Measurements from ENCODE around the gene AQP12A.
A peak's percentile ranks its signal among the peaks of the same experiment; 100 is the strongest.
"Not testable (repeated sequence)": the region's sequence is repeated elsewhere in the genome, so short reads cannot be mapped to it uniquely, and the experiment has no call there.

Gene AQP12A

DNA sequence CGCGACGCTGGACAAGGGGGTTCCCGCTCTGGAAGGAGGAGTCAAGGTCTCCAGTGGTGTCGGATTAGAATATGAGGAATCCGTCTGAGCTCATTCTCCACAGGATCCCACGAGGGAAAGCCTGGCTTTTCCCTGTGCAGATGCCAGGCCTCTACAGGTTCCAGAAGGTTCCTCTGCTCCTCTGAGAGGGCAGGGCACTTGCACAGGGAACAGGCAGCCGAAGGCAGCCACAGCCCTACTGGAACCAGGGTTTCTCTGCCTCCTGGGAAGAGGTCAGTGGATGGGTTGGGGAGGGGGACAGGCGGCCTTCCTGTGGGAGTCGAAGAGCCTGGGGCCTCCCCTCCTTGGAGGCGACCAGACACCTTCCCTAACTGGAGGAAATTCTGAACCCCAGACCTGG is 1.7 kb upstream of the AQP12A start:
- DNase-seq = no peak

DNA sequence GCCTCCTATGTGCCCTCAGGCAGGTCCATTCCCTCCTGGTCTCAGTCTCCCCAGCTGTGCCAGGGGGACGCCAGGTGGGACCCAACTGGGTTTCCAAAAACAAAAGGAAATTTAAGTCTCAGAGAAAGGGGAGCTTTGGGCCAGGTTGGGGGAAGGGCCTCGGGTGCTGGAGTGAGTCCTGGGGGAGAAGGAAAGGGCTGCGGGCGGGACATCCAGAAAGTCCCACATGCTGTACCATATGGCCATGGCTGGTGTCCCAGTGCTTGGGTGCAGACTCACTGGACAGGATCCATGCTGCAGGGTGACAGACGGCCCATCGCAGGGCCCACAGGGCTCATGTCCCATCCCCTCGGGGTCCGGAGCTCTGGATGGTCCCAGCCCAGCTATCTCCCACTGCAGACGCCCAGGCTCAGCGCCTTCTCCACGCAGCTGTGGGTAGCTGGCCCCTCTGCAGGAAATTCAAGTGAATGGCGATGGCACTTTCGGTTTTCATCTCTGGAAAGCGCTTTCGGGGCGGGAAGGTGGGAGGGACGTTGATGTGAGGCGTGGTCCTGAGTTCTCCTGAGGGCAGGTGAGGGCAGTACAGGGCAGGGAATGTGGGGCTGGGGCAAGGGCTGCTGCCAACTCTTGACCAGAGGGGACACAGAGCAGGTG is 1.1 kb upstream of the AQP12A start:
- not testable (repeated sequence) for DNase-seq

DNA sequence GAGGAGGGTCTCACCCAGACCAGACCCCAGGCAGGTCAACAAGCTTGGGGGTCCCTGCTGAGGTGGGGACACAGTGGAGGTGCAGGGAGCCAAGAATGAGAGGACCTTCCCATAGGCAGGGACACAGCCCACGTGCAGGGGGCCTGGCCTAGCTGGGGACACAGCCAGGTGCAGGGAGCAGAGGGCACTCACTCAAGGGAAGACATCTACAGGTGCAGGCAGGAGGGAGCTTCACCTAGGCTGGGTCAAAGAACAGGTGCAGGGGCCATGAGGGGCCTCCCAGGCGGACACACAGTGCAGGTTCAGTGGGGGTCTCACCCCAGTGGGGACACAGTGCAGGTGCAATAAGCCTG is 615 bp upstream of the AQP12A start:
- DNase-seq = not testable (repeated sequence)

DNA sequence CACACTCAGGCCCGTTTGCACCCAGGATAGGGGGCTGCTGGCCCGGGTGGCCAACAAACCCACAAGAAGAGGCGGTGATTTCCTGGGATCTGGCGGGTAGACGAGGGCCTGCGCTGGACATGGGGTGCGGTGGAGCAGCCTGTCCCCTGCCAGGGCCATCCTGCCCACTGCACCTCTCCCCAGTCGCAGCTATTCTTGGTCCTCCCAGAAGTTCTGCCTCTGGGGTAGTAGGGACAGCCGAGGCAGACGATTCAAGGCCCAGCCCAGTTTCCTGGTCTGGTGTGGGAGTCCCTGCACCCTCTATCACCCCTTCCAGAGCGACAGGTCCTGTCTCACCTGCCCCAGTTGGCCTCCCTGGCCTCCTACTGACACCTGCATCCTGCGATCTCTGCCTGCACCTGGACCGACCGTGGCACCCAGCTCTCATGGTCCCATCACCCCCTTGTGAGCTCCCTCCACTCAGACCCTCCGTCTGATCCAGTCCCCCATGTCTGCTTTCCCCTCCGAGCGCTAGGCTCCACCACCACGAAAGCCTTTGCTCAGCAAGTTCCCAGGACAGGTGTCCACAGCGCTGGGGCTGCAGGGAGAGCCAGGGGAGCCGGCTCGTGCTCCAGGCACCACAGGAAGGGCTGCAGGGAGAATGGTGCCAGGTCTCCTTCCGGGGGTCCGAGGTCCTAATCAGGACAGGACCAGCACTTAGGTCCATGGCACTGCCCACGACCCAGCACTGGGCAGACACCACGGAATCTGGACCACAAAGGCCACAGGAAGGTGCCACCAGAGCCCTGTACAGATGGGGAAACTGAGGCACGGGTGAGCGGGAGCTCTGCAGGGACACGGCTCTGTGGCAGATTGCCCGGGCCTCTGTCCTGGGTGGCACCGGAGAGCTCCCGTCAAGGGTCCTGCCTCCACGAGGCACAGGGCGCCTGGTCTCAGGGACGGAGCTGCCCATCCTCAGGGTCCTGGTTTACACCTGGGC is 1.2 kb downstream of the AQP12A start:
- DNase-seq = not testable (repeated sequence)

DNA sequence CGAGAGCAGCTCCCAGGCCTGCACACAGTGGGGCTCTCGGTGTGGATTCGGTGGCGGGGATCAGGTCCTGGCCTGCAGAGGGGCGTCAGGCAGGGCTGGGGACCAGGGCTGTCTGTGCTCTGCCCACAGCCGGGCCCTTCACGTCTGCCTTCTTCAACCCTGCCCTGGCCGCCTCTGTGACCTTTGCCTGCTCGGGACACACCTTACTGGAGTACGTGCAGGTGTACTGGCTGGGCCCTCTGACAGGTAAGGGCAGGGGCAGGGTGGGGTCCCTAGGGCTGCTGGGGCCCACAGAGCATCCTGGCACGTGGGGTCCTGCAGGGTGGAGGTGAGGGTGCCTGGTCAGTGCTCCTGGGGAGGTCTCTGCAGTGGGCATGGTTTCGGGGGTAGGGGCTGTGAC is 2.6 kb downstream of the AQP12A start:
- not testable (repeated sequence) for DNase-seq

DNA sequence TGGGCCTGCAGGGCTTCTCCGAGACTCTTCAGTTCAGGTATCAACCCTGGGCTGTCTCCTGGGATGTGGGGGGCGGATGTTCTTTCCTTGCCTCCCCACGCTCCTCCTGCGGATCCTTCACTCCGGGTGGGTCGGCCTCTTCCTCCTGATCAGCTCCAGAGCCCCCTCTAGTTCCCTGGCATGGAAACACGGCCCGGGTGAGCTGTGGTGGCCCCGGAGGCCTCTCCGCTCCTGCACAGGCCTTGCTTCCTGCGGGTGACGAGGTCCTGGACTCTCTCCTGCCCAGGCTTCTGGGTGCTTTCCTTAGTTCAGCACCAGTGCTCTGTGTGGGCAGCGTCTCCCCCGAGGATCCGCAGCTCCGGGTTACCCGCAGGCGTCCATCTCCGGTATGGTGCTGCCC is 3.9 kb downstream of the AQP12A start:
- not testable (repeated sequence) for DNase-seq

DNA sequence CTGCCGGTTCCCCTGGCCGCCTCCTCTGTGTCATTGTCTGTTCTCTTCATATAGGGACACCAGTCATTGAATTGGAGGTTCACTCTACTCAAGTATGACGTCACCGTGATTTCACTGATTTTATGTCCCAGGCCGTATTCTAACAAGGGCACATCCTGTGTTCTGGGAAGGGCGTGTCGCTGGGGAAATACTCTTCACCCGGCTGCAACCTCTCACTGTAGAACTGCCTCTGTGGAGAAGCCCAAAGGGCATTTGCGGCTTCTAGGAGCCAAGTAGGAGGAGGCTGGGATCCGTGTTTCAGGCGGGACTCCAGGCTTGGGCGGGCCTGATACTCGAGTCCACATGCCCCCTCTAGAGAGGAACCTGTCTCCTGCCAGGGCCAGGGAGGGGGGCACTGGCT is 4.8 kb downstream of the AQP12A start:
- DNase-seq = not testable (repeated sequence)

DNA sequence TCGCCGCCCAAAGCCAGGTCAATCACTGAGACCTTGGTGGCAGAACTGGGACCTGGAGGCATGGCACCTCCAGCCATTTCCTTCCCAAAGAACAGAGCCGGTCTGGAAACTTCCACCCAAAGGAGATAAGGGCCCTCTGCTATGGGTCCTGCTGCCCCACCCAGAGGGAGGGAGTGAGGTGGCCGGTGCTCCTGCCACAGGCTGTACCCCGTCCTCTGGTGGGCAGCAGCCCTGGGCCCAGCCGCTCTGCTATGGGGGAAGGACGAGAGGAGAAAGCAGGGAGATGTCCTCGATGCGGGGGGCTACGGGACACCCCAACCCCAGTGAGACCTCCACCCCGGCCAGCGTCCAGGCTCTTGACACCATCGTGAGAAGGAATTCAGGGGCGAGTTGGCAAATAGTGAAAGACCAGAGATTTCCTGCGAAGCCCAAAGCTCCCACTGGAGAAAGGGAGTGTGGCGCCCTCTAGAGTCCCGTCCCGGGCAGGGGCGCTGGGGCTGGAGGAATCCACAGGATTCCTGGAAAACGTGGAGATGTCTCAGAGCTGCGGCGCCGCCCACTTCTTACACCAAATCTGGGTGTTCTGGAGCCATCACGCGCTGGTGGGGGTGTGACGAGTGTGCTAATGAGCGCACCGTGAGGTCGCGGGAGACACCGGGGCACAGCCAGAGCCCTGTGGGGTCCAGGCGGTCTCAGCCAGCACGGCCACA is 7.3 kb downstream of the AQP12A start:
- not testable (repeated sequence) for DNase-seq

DNA sequence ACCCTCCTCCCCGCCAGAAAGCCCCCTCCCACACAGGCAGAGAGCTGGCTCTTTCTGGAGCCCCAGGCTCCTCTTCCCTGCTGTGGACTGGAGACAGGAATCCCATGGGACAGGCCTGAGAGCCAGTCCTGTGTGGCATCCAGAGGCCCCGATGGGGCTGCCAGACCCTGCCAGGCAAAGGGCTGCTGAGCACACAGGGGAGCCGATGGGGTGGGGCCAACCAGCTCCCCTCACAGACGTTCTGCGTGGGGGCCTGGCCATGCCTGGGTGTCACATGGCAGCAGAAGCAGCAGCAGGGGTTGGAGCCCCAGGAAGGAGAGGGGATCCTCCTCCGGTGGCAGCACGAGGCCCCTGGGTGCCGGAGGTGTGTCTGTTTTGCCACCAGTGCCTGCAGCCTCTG is 8.2 kb downstream of the AQP12A start:
- not testable (repeated sequence) for DNase-seq

DNA sequence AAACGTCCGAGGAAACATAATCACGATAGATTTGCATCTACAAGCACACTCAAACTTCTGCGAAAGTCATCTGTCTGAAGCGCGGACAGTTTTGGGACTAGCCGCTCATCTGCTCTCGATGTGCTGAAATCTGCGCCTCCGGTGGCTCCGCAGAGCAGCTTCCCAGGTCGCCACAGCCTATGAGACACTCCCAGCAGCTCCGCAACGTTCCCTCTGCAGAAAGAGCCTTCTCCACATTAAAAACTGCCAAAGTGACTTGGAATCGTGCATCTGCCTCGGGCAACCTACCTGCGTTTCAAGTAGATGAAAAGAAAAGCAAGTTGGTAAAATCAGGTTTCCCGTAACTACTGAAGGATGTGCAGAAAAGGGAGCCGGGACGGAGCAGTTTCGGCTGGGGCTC is 8.9 kb downstream of the AQP12A start:
- not testable (repeated sequence) for DNase-seq

DNA sequence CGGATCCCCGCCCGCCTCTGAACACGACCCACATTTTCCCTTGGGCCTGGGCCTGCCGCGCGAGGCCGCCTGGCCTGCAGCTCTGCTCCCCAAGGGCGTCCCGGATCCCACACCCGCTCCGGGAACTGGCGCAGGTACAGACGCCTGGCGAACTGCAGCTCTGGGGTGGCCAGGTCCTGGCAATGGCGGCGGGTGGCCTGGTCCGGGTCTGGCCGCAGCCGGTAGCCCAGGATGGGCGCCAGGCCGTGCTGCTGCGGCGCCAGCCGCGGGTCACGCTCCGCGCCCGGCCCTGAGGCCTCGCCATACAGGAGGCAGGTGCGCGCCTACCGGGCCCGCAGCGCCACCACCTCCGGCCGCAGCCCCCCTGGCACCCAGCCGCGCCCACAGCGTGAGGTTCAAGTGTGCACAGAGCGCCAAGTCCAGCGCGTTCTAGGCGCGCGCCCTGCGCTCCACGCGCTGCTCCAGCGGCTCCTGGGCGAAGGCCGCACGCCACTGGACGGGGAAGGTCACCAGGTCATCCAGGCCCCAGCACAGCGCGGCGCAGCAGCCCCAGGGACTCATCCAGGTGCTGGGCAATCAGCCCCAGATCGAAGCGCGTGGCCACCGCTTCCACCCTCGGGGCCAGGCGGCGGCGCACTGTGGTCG is 9.5 kb downstream of the AQP12A start:
- DNase-seq = no peak

DNA sequence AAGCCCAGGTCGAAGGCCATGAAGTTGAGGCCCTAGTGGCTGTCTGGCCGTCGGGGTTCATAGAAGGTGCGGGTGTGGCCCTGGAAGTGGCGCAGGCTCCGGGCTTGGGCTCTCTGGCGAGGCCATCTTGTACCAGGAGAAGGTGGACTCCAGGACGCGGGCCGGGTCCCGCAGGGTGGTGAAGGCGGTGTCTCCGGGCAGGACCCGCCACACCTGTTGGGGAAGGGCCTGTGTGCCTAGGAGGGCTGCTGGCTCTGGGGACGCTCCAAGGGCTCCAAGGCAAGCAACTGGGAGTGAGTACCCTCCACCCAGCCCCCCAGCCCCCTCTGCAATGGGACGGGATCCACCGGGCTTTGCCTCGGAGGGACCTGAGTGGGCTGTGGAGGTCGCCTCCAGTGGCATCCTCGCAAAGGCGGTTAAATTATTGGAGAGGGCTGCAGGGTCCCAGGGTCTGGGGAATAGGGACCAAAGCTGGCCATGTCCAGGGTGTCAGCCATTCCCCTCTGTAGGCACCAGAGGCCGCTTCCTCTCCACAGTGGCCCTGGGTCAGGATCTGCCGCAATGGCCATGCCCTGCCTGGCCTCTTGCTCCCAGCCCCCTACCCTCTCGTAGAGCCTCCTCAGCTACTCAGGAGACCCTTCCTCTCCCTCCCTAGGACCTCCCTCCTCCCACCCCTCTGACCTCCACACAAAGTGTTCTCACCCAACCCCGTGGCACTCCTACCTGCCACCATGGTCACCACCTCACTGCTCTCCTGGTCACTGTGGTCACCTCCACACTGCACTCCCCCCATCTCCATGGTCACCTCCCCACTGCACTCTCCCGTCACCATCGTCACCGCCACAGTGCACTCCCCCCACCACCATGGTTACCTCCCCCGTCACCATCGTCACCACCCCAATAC is 10.3 kb downstream of the AQP12A start:
- no peak for DNase-seq

DNA sequence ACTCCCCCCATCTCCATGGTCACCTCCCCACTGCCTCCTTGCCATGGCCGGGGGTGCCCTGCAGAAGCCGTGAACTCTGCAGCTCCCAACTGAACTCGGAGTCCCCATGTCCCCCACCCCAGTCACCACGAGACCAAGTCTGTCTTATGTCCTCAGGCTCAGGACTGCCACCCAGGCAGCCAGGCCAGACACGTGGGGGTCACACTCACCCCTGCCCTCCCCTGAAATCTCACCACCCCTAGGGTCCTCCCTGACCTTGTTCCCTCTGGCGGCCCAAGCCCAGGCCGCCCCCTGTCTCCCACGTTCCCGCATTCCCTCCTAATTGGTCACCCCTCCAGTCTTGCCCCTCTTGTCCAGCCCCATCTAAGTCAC is 11.0 kb downstream of the AQP12A start:
- DNase-seq = no peak

DNA sequence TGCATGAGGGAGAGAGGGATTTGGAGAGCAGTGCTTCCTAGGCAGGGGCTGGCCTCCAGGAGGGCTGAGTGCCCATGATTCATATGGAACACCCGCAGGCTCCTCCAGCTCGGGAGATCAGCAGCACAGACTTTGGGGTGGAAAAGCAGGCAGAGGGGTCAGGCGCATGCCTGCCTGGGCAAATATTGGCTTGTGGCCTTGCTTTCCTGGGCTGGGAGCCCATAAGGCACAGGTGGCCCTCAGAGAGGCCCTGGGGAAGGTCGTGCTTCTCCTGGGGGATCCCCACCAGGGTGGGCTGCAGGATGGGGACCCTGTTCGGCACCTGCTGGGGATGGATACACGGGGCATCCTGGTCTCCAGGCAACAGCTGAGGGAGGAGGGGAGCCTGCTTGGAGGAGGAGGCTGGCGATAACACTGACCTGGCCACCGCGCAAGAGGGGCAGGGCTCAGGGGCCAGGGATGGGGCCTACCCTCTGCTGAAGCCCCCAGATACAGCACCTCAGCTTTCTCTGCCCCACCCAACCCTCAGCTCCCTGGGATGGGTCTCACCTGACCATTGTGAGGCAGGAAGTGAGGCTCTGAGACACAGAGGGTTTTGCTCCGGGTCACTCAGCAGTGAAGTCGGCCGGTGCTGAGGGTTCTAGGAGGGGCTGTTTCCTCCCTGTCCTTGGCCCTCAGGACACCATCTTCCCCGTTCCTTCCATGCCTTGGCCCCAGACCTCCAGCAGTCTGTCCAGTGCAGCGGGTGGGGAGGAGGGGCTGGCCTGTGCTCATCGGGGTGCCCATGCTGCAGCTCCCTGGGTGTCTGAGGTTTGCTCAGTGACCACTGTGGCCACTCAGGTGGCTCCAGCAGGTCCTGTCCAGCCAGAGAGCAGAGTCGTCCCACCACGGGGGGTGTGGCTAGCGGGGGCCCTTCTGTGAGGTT is 12.0 kb downstream of the AQP12A start:
- peak; percentile 16 for DNase-seq

DNA sequence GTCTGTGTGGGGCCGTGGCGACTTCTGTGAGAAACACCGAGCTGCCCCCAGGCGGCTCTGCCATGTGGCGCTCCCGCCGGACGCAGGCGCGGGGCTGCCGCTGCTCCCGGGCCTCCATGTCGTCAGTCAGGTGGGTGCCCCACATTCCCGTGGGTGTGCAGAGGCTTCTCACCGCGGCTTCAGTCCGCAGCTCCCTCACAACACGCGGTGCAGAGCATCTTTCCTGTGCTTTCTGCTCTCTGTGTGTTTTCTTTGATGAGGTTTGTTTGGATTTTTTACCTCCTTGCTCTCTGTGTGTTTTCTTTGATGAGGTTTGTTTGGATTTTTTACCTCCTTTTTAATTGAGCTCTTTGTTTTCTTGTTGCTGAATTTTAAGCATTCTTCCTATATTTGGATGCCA is 13.0 kb downstream of the AQP12A start:
- DNase-seq = no peak

DNA sequence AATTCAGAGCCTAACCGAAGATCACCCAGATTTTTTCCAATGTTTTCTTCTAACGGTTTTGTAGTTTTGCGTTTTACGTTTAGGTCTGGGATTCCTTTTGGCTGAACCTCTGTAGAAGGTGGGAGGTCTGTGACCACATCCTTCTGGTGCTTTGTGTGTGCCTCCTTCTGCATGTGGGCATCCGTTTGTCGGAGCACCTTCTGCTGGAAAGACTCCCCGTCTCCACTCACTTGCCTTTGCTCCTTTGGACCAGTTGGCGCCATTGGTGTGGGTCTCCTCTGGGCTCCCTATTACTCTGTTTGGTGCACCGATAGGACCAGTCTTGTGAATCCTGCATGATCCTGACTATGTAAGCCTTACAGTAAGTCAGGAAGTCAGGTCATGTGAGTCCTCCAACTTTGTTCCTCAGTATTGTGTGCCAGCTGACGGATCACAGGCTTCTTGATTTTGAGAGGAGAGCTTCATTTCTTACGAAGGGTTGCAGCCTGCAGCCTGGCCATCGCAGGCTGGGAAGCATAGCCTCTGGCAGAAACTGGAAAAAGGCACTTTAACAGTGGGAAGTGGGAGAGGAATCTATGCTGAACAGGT is 13.6 kb downstream of the AQP12A start:
- no peak for DNase-seq

DNA sequence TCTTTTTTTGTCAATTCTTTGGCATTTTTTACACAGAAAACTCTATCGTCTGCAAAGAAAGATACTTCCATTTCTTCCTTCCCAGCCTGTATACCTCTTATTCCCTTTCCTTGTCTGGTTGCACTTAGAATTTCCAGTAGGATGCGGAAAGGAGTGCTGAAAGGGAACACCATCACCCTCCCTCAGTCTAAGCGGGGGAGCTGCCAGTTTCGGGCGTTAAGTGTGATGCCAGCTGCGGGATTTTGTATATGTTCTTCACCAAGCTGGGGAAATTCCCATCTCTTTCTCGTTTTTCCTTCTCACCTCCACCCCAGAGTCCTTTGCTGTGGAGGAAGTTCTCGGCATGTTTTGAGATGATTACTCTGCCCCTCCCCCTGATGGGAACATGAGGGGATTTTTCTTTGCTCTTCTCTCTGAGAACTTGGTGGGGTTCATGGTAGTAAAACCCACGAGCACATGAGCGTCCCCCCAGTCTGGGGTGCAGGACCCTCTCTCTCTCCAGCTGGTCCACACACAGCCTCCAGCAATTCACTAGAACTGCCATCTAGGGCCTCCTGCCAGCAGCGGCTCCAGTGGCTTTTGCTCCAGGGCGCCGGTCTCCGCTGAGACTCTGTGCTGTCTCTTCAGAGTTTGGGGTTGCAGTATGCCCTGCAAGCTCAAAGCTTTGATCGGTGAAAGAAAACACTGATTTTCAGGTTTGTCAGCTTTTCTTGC is 15.5 kb downstream of the AQP12A start:
- peak; percentile 9 for DNase-seq

DNA sequence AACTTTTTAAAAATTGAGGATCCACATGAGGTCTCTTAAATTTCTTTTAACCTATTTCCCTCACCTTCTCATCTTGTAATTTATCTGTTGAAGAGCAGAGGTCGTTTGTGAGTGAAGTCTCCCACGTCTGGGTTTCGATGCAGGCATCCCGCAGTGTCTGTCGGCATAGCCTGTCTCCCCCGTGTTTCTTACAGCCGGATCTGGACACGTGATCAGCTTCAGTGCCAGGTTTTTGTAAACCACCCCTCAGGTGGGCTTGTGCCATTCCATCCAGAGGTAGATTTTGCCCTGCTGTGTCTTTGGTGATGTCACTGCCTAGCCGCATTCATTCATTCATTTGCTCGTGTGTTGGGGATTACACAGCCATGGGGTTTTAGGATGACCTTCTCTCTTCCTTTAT is 16.2 kb downstream of the AQP12A start:
- DNase-seq = peak; percentile 53

DNA sequence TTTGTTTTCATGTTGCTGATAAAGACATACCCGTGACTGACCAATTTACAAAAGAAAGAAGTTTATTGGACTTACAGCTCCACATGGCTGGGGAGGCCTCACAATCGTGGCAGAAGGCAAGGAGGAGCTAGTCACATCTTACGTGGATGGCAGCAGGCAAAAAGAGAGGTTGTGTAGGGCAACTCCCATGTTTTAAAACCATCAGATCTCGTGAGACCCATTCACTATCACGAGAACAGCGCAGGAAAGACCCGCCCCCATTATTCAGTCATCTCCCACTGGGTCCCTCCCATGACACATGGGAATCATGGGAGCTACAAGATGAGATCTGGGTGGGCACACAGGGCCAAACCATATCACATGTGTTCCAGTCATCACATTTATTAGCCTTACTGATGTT is 16.8 kb downstream of the AQP12A start:
- no peak for DNase-seq

DNA sequence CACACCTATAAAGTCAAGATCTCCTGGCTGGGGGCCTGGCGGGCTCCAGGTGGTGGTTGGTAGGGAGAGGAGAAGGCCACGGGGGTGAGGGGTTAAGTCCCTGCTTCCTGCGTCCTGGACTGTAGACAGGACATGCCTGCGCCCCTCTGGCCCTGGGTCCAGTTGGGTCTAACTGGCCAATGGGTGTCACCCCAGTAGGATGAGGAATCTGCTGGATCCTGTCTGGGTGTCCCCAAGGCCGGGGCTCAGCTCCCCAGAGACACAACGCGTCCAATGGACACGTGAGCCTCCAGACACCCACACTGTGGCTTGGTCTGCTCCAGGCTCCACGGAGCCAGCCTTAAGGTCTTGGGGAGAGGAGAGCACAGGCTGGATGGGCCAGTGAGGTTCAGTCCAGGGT is 19.6 kb downstream of the AQP12A start:
- DNase-seq = no peak
